PFSK-1 (cell line): ENCODE results near the gene SH2D3C.

ENCODE experiments used
- FOXP2 ChIP-seq: optimal IDR thresholded peaks from 2 replicates; pipeline ENCODE3; 2011; ENCODE audit warnings: borderline replicate concordance, control low read depth, inconsistent platforms; ENCODE audit not compliant: insufficient read depth; ENCODE audit errors: extremely low read length, extremely low read depth
- POLR2AphosphoS5 ChIP-seq: IDR thresholded peaks from 2 replicates; pipeline ENCODE4 v1.6.1; 2012; ENCODE audit warnings: low read depth, mild to moderate bottlenecking, control low read depth, low read length, moderate library complexity
- SIN3A ChIP-seq: IDR thresholded peaks from 2 replicates; pipeline ENCODE4 v1.6.1; 2012; ENCODE audit warnings: mild to moderate bottlenecking, low read length, moderate library complexity, borderline replicate concordance; ENCODE audit not compliant: insufficient read depth
- TAF1 ChIP-seq: IDR thresholded peaks from 2 replicates; pipeline ENCODE4 v1.6.1; 2012; ENCODE audit warnings: low read length, control low read depth, borderline replicate concordance; ENCODE audit not compliant: insufficient read depth
- TF ChIP-seq, protein P1 (sequence below), 2 experiments: IDR thresholded peaks; 2 replicates each; pipeline versions ENCODE4 v1.6.1 to v1.8.0; 2011 to 2012; ENCODE audit warnings: low read depth in 2 of 2, low read length in 2 of 2, control low read depth in 1 of 2, inconsistent platforms in 1 of 2, mild to moderate bottlenecking in 1 of 2, moderate library complexity in 1 of 2; ENCODE audit not compliant: insufficient read depth in 1 of 2

The SH2D3C gene

DNA sequence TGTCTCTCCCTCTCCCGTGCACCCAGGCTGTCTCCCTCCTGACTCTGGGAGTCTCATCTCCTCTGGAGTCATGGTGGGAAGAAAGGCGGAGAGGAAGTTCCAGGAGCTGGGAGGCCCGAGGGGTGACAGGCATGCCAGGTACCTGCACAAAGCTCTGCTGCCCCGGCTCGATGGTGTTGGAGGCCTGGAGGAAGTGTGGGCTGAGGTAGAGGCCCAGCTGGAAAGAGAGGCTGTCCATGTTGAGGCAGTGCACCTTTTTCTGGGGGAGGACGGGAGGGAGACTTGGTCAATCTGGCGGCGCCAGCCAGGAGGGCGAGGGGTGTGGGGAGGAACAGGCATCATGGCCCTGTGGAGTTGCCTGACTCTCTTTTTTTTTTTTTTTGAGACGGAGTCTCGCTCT lies 40.1 kb upstream of the SH2D3C start:
- no peak for TF ChIP-seq POLR2AphosphoS5
- TF ChIP-seq, protein P1, sequence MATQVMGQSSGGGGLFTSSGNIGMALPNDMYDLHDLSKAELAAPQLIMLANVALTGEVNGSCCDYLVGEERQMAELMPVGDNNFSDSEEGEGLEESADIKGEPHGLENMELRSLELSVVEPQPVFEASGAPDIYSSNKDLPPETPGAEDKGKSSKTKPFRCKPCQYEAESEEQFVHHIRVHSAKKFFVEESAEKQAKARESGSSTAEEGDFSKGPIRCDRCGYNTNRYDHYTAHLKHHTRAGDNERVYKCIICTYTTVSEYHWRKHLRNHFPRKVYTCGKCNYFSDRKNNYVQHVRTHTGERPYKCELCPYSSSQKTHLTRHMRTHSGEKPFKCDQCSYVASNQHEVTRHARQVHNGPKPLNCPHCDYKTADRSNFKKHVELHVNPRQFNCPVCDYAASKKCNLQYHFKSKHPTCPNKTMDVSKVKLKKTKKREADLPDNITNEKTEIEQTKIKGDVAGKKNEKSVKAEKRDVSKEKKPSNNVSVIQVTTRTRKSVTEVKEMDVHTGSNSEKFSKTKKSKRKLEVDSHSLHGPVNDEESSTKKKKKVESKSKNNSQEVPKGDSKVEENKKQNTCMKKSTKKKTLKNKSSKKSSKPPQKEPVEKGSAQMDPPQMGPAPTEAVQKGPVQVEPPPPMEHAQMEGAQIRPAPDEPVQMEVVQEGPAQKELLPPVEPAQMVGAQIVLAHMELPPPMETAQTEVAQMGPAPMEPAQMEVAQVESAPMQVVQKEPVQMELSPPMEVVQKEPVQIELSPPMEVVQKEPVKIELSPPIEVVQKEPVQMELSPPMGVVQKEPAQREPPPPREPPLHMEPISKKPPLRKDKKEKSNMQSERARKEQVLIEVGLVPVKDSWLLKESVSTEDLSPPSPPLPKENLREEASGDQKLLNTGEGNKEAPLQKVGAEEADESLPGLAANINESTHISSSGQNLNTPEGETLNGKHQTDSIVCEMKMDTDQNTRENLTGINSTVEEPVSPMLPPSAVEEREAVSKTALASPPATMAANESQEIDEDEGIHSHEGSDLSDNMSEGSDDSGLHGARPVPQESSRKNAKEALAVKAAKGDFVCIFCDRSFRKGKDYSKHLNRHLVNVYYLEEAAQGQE (IDR thresholded peaks at IDR 0.05; ENCODE audit: insufficient read depth in 1 of 2, low read depth in 2 of 2, low read length in 2 of 2), result no peak
- no peak for TF ChIP-seq SIN3A
- TF ChIP-seq FOXP2, result no peak
- no peak for TF ChIP-seq TAF1

DNA sequence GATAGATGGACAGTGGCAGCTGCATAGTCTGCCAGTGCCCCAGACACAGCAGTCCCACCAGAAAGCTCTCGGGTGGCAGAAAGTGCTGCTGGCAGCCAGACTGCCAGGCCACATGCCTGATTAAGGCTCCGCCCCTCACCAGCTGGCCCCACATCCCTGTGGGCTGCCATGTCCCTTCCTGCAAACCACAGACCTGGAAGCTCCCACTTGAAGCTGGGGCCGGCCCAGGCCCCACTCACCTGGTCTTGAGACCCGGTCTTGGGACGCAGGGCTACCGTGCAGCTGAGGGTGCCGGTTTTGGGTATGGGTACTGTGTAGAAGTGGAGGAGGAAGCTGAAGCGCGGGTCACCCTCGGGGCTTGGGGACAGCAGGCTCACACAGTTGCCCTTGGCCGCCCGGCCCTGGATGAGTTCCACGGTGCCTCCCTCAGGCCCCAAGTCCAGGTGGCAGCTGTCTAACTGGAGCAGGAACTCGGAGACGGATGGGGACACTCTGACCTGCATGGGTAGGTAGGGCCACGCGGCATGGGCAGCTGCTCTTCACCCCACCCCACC lies 39.5 kb upstream of the SH2D3C start:
- TF ChIP-seq TAF1 (no peak), FOXP2 (no peak), POLR2AphosphoS5 (no peak), SIN3A (no peak)
- TF ChIP-seq, protein P1 (IDR thresholded peaks at IDR 0.05; ENCODE audit: insufficient read depth in 1 of 2, low read depth in 2 of 2, low read length in 2 of 2), result no peak

DNA sequence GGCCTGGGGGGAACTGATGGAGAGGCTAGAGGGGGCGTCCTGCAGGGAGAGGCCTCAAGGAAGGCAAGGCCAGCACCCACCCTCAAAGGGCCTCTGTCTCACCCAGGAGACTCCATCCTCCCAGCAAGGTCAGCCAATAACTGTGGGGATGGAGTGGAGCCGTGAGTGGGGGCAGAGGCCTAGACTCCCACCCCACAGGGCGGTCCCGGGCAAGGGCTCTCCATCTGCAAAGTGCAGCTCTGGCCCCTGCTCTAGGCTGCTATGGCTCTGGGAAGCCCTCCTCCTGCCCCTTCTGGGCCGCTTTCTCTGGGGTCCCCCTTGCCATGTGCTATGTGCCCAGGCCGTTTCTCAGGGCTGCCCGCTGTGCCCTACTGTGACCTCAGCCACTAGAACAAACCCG lies 38.3 kb upstream of the SH2D3C start:
- no peak for TF ChIP-seq SIN3A

DNA sequence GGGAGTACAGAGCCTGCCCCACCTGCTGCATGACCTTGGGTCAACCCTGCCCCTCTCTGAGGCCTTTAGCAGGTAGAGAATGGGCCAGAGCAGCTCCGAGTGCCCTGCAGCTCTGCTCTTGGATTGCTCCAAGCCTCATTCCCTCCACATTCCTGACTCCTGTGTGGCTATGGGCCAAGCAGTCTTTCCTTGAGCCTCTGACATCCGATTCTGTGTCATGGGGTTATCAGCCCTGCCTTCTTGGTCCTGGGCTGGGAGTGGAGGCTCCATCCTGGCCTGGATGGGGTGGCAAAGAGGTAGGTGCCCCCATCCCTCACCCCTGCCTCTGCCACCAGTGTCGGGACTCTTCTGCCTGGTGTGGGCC lies 37.9 kb upstream of the SH2D3C start:
- no peak for TF ChIP-seq TAF1
- no peak for TF ChIP-seq POLR2AphosphoS5
- no peak for TF ChIP-seq FOXP2
- TF ChIP-seq SIN3A, result no peak
- TF ChIP-seq, protein P1 (IDR thresholded peaks at IDR 0.05; ENCODE audit: insufficient read depth in 1 of 2, low read depth in 2 of 2, low read length in 2 of 2), result no peak

DNA sequence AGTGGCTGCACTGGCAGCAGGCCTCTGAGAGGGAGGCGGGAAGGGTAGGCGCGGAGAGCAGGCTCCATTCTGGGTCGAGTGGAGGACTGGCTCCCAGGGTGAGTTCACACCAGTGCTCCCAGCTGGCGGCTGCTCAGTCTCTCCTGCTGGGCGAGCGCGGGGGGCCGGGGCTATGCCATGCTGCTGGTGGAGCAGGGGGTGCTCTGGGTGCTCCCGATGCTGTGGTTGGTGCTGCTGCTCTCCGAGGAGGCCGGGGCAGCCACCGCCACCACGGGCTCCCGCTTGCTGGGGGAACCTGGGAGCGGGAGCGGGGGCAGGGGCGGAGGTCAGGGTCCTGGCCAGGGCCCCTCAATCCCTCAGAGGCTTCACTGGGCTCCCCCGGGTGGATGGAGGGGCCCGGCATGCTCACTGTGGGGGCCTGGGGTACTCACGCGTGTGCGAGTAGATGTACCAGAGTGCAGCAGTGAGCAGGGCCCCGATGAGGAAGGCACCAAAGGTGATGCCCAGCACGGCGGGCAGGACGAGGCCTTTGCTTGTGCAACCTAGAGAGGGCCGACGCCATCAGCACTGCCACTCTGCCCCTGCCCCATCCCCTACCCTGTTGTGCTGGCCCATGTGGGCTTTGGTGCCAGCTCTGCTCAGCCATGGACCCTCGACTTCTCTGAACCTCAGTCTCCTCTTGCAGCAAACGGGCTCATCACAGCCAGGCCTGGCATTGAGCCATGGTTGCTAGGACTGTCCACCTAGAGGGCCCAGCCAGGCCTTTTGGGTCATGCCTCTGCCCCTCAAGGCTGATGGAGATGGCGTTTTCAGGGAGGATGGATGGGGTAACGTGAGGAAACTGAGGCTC lies 37.3 kb upstream of the SH2D3C start:
- TF ChIP-seq SIN3A (no peak), TAF1 (no peak), POLR2AphosphoS5 (no peak), FOXP2 (no peak)
- TF ChIP-seq, protein P1 (IDR thresholded peaks at IDR 0.05; ENCODE audit: insufficient read depth in 1 of 2, low read depth in 2 of 2, low read length in 2 of 2), result no peak
